WTC11 (cell line): Measurements from ENCODE around the gene THEM5. TPM values are rescaled to one million over a fixed set of nuclear protein-coding genes. Genes with fewer than 3 reads are reported as not detected.
"Not testable (repeated sequence)": the region's sequence is repeated elsewhere in the genome, so short reads cannot be mapped to it uniquely, and the experiment has no call there.

Experiments
- ATAC-seq: fragments of 200-7000 bp; cut with Tn5 transposase; 2 replicates; pipeline ENCODE4 v1.10.0; 2021; ENCODE audit warnings: mild to moderate bottlenecking, moderate library complexity
- CTCF ChIA-PET: fragments of 300-600 bp; sonication (Branson Sonifier 250); formaldehyde crosslinking; loops from one replicate; lab custom pipeline; 2021; ENCODE audit warnings: antibody characterized with exemption; lab: Charles Lee
- POLR2A ChIA-PET: fragments of 350-600 bp; sonication (Branson Sonifier 250); formaldehyde crosslinking; loops from one replicate; lab custom pipeline; 2021; ENCODE audit warnings: antibody characterized with exemption; lab: Charles Lee
- DNase-seq: peaks from one replicate; pipeline ENCODE4 v3.0.0; 2021; ENCODE audit warnings: low spot score
- H3K27ac Mint-ChIP-seq: 2 replicates; pipeline ENCODE4 v1.8.0; 2021; ENCODE audit warnings: mixed read lengths
- H3K27me3 Mint-ChIP-seq: 2 replicates; pipeline ENCODE4 v1.8.0; 2021; ENCODE audit warnings: low read depth, mild to moderate bottlenecking, moderate library complexity, mixed read lengths
- H3K36me3 Mint-ChIP-seq: 2 replicates; pipeline ENCODE4 v1.8.0; 2021; ENCODE audit warnings: mixed read lengths
- H3K4me1 Mint-ChIP-seq: 2 replicates; pipeline ENCODE4 v1.8.0; 2022; ENCODE audit warnings: mixed read lengths
- H3K4me3 Mint-ChIP-seq: 2 replicates; pipeline ENCODE4 v1.8.0; 2021; ENCODE audit warnings: mild to moderate bottlenecking, moderate library complexity, mixed read lengths
- H3K9me3 Mint-ChIP-seq: 2 replicates; pipeline ENCODE4 v1.8.0; 2021; ENCODE audit warnings: mixed read lengths
- CREB1 ChIP-seq: sonication (generic); formaldehyde crosslinking; IDR thresholded peaks from 2 replicates; pipeline ENCODE4 v1.8.0; 2023; ENCODE audit warnings: mild to moderate bottlenecking, missing genetic modification reagents
- FOXK1 ChIP-seq: sonication (generic); formaldehyde crosslinking; IDR thresholded peaks from 2 replicates; pipeline ENCODE4 v1.8.0; 2022; ENCODE audit warnings: mild to moderate bottlenecking, moderate library complexity, missing genetic modification reagents
- NFATC4 ChIP-seq: fragments of 250-450 bp; sonication (Bioruptor Pico); IDR thresholded peaks from 2 replicates; pipeline ENCODE4 v1.9.0; 2021; ENCODE audit warnings: mild to moderate bottlenecking
- NFE2L1 ChIP-seq: sonication (generic); formaldehyde crosslinking; IDR thresholded peaks from 2 replicates; pipeline ENCODE4 v1.8.1; 2023; ENCODE audit warnings: missing genetic modification reagents
- NR1H2 ChIP-seq: sonication (generic); formaldehyde crosslinking; IDR thresholded peaks from 2 replicates; pipeline ENCODE4 v1.9.0; 2021; ENCODE audit warnings: mild to moderate bottlenecking, moderate library complexity, missing genetic modification reagents
- RORB ChIP-seq: fragments of 250-450 bp; sonication (Bioruptor Pico); IDR thresholded peaks from 2 replicates; pipeline ENCODE4 v1.9.0; 2021; ENCODE audit warnings: mild to moderate bottlenecking
- SMAD3 ChIP-seq: sonication (generic); formaldehyde crosslinking; IDR thresholded peaks from 2 replicates; pipeline ENCODE4 v1.8.0; 2022; ENCODE audit warnings: missing genetic modification reagents, mild to moderate bottlenecking, borderline replicate concordance
- TP53 ChIP-seq: sonication (generic); formaldehyde crosslinking; IDR thresholded peaks from 2 replicates; pipeline ENCODE4 v1.8.1; 2023; ENCODE audit warnings: mild to moderate bottlenecking, missing genetic modification reagents
- total RNA-seq: library from RNA; stranded (reverse); gene quantifications from 3 replicates; pipeline ENCODE4 v1.2.3, GENCODE V29; 2021
- TF ChIP-seq, protein P1 (sequence below): sonication (generic); formaldehyde crosslinking; IDR thresholded peaks from 2 replicates; pipeline ENCODE4 v1.8.0; 2023; ENCODE audit warnings: missing genetic modification reagents, mild to moderate bottlenecking, borderline replicate concordance
- TF ChIP-seq, protein P2 (sequence below): fragments of 250-450 bp; sonication (Bioruptor Pico); conservative IDR thresholded peaks from 2 replicates; pipeline ENCODE4 v1.9.0; 2021; ENCODE audit warnings: mild to moderate bottlenecking
- TF ChIP-seq, protein P3 (sequence below): sonication (generic); formaldehyde crosslinking; IDR thresholded peaks from 2 replicates; pipeline ENCODE4 v1.8.1; 2022; ENCODE audit warnings: missing genetic modification reagents, borderline replicate concordance
- TF ChIP-seq, protein P4 (sequence below): sonication (generic); formaldehyde crosslinking; IDR thresholded peaks from 2 replicates; pipeline ENCODE4 v1.8.1; 2023; ENCODE audit warnings: mild to moderate bottlenecking, missing genetic modification reagents
- TF ChIP-seq, protein P5 (sequence below): sonication (generic); formaldehyde crosslinking; IDR thresholded peaks from 2 replicates; pipeline ENCODE4 v1.8.0; 2022; ENCODE audit warnings: missing genetic modification reagents
- TF ChIP-seq, protein P6 (sequence below): sonication (generic); formaldehyde crosslinking; IDR thresholded peaks from 2 replicates; pipeline ENCODE4 v1.8.0; 2022; ENCODE audit warnings: mild to moderate bottlenecking, missing genetic modification reagents
- TF ChIP-seq, protein P7 (sequence below): fragments of 250-450 bp; sonication (Bioruptor Pico); IDR thresholded peaks from 2 replicates; pipeline ENCODE4 v1.8.0; 2021; ENCODE audit warnings: mild to moderate bottlenecking

THEM5 gene
- total RNA-seq, 1 experiment from 2014 or later: not detected

DNA sequence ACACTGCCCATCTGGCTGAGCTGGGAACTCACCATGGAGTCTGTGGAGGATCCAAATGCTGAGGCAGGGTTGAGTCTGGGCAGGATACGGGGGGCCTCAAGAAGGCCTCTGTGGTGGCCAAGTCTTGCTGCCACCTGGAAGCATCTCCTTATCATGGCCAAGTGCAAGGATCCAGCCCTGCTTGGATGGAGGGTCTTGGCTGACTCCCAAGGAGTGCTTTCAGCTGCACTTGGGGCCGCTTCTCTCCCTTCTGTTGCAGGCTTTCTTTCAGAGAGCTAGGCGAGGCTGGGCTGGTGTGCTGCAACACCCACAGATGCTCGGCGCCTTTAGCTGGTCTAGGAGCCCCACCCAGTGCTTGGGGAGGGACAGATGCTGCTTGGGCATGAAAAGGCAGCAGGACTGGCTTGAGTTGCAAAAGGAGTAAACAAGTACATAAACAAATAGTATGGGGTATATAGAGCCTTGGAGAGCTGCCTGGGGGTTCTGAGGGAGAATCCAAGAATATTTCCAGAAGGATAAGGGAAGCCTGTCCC, at the start of gene THEM5 (continued):
- TF ChIP-seq, protein P1, sequence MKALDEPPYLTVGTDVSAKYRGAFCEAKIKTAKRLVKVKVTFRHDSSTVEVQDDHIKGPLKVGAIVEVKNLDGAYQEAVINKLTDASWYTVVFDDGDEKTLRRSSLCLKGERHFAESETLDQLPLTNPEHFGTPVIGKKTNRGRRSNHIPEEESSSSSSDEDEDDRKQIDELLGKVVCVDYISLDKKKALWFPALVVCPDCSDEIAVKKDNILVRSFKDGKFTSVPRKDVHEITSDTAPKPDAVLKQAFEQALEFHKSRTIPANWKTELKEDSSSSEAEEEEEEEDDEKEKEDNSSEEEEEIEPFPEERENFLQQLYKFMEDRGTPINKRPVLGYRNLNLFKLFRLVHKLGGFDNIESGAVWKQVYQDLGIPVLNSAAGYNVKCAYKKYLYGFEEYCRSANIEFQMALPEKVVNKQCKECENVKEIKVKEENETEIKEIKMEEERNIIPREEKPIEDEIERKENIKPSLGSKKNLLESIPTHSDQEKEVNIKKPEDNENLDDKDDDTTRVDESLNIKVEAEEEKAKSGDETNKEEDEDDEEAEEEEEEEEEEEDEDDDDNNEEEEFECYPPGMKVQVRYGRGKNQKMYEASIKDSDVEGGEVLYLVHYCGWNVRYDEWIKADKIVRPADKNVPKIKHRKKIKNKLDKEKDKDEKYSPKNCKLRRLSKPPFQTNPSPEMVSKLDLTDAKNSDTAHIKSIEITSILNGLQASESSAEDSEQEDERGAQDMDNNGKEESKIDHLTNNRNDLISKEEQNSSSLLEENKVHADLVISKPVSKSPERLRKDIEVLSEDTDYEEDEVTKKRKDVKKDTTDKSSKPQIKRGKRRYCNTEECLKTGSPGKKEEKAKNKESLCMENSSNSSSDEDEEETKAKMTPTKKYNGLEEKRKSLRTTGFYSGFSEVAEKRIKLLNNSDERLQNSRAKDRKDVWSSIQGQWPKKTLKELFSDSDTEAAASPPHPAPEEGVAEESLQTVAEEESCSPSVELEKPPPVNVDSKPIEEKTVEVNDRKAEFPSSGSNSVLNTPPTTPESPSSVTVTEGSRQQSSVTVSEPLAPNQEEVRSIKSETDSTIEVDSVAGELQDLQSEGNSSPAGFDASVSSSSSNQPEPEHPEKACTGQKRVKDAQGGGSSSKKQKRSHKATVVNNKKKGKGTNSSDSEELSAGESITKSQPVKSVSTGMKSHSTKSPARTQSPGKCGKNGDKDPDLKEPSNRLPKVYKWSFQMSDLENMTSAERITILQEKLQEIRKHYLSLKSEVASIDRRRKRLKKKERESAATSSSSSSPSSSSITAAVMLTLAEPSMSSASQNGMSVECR (CRISPR knock-in tag): no peak
- TF ChIP-seq, protein P2, sequence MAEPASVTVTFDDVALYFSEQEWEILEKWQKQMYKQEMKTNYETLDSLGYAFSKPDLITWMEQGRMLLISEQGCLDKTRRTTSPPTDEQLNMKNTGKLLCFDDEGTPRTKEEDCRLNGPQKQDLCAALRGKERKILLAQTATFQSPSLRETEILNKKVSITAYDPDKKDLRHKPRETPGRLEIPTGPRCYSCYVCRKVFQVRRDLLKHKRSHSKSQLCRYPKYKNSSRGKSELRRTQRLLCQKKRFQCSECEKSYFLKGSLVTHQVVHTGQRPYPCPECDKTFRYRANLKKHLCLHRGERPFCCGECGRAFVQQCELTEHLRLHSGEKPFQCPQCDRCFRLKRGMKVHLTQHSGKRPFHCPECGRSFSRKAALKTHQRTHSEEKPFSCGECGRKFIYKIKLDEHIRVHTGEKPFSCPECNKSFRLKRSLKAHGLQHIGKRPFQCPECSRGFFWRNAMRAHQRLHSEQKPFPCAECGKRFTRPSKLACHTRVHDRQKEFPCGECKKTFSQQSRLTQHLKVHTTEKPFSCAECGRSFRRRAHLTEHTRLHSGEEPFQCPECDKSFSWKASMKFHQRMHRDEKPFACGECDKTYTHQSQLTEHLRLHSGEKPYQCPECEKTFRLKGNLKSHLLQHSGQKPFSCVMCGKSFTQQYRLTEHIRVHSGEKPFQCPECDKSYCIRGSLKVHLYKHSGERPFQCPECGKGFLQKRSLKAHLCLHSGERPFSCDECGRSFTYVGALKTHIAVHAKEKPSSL (CRISPR knock-in tag): no peak

DNA sequence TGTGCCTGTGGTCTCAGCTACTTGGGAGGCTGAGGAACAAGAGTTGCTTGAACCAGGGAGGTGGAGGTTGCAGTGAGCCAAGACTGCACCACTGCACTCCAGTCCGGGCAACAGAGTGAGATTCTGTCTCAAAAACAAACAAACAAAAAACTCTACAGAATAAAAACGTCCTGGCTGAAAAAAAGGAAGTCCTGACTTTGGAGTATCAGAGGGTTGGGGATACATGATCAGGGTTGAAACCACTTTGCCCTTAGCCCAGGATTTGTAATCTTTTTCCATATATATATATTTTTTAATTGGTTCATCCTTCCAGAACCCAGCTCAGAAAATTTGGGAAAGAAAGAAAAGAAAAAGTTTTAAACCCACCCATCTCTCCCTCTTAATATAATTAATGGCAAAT, 49.3 kb upstream of the THEM5 start:
- TF ChIP-seq, protein P3, sequence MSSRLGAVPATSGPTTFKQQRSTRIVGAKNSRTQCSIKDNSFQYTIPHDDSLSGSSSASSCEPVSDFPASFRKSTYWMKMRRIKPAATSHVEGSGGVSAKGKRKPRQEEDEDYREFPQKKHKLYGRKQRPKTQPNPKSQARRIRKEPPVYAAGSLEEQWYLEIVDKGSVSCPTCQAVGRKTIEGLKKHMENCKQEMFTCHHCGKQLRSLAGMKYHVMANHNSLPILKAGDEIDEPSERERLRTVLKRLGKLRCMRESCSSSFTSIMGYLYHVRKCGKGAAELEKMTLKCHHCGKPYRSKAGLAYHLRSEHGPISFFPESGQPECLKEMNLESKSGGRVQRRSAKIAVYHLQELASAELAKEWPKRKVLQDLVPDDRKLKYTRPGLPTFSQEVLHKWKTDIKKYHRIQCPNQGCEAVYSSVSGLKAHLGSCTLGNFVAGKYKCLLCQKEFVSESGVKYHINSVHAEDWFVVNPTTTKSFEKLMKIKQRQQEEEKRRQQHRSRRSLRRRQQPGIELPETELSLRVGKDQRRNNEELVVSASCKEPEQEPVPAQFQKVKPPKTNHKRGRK (CRISPR knock-in tag): no peak
- CTCF ChIA-PET: no interaction called here
- POLR2A ChIA-PET: no interaction called here
- no peaks in the 10 kb centered on the region for H3K4me1 Mint-ChIP-seq
- no peak overlapping the region for H3K4me3 Mint-ChIP-seq
- DNase-seq: no peak
- H3K9me3 Mint-ChIP-seq: peaks cover 76% of the 10 kb centered on the region
- no peak for ATAC-seq
- H3K27me3 Mint-ChIP-seq: peaks cover 10% of the 10 kb centered on the region
- peaks cover 80% of the 10 kb centered on the region for H3K36me3 Mint-ChIP-seq
- H3K27ac Mint-ChIP-seq: no peak overlapping the region

DNA sequence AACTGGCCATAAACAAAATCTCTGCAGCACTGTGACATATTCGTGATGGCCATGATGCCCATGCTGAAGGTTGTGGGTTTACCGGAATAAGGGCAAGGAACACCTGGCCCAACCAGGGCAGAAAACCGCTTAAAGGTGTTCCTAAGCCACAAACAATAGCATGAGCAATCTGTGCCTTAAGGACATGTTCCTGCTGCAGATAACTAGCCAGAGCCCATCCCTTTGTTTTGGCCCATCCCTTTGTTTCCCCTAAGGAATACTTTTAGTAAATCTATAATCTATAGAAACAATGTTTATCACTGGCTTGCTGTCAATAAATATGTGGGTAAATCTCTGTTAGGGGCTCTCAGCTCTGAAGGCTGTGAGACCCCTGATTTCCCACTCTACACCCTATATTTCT, 47.3 kb upstream of the THEM5 start:
- H3K27me3 Mint-ChIP-seq, H3K4me3 Mint-ChIP-seq, CTCF ChIA-PET, DNase-seq, H3K27ac Mint-ChIP-seq, ATAC-seq, H3K4me1 Mint-ChIP-seq, POLR2A ChIA-PET: not testable (repeated sequence)
- H3K9me3 Mint-ChIP-seq: peaks cover 62% of the 10 kb centered on the region
- peaks cover 63% of the 10 kb centered on the region for H3K36me3 Mint-ChIP-seq

DNA sequence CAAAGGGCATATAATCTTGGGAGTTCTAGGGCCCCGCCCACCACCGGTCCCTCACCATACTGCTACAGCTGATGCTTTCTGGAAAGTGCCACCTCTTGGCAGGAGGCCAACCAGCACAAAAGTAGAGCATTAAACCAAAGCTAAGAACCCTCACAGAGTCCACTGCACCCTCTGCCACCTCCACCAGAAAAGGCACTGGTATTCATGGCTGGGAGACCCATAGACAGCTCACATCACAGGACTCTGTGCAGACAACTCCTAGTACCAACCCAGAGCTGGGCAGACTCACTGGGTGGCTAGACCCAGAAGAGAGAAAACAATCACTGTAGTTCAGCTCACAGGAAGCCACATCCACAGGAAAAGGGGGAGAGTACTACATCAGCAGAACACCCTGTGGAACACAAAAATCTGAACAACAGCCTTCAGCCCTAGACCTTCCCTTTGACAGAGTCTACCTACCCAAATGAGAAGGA, 45.0 kb upstream of the THEM5 start:
- peaks cover 3% of the 10 kb centered on the region; the same call in 1 of the 2 replicates for H3K27me3 Mint-ChIP-seq
- H3K9me3 Mint-ChIP-seq: peaks cover 44% of the 10 kb centered on the region
- ChIA-PET POLR2A (no interaction called here), CTCF (interaction anchor here (0.6 to 2.8 kb wide), 6 partner anchors 10 to 103 kb away, joined by 3 to 10 read pairs (median 6); partner anchors contain the start of gene THEM4)
- H3K4me1 Mint-ChIP-seq: no peaks in the 10 kb centered on the region
- TF ChIP-seq SMAD3 (CRISPR knock-in tag) (no peak), FOXK1 (no peak), NR1H2 (CRISPR knock-in tag) (no peak), RORB (no peak), NFE2L1 (CRISPR knock-in tag) (no peak), TP53 (CRISPR knock-in tag) (no peak), NFATC4 (CRISPR knock-in tag) (no peak), CREB1 (CRISPR knock-in tag) (no peak)
- TF ChIP-seq, protein P4, sequence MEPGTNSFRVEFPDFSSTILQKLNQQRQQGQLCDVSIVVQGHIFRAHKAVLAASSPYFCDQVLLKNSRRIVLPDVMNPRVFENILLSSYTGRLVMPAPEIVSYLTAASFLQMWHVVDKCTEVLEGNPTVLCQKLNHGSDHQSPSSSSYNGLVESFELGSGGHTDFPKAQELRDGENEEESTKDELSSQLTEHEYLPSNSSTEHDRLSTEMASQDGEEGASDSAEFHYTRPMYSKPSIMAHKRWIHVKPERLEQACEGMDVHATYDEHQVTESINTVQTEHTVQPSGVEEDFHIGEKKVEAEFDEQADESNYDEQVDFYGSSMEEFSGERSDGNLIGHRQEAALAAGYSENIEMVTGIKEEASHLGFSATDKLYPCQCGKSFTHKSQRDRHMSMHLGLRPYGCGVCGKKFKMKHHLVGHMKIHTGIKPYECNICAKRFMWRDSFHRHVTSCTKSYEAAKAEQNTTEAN (CRISPR knock-in tag): no peak
- TF ChIP-seq, protein P5, sequence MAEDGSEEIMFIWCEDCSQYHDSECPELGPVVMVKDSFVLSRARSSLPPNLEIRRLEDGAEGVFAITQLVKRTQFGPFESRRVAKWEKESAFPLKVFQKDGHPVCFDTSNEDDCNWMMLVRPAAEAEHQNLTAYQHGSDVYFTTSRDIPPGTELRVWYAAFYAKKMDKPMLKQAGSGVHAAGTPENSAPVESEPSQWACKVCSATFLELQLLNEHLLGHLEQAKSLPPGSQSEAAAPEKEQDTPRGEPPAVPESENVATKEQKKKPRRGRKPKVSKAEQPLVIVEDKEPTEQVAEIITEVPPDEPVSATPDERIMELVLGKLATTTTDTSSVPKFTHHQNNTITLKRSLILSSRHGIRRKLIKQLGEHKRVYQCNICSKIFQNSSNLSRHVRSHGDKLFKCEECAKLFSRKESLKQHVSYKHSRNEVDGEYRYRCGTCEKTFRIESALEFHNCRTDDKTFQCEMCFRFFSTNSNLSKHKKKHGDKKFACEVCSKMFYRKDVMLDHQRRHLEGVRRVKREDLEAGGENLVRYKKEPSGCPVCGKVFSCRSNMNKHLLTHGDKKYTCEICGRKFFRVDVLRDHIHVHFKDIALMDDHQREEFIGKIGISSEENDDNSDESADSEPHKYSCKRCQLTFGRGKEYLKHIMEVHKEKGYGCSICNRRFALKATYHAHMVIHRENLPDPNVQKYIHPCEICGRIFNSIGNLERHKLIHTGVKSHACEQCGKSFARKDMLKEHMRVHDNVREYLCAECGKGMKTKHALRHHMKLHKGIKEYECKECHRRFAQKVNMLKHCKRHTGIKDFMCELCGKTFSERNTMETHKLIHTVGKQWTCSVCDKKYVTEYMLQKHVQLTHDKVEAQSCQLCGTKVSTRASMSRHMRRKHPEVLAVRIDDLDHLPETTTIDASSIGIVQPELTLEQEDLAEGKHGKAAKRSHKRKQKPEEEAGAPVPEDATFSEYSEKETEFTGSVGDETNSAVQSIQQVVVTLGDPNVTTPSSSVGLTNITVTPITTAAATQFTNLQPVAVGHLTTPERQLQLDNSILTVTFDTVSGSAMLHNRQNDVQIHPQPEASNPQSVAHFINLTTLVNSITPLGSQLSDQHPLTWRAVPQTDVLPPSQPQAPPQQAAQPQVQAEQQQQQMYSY (CRISPR knock-in tag): no peak
- TF ChIP-seq, protein P6, sequence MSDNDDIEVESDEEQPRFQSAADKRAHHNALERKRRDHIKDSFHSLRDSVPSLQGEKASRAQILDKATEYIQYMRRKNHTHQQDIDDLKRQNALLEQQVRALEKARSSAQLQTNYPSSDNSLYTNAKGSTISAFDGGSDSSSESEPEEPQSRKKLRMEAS (CRISPR knock-in tag): no peak
- TF ChIP-seq, protein P7, sequence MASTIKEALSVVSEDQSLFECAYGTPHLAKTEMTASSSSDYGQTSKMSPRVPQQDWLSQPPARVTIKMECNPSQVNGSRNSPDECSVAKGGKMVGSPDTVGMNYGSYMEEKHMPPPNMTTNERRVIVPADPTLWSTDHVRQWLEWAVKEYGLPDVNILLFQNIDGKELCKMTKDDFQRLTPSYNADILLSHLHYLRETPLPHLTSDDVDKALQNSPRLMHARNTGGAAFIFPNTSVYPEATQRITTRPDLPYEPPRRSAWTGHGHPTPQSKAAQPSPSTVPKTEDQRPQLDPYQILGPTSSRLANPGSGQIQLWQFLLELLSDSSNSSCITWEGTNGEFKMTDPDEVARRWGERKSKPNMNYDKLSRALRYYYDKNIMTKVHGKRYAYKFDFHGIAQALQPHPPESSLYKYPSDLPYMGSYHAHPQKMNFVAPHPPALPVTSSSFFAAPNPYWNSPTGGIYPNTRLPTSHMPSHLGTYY (CRISPR knock-in tag): no peak
- no peak for DNase-seq
- H3K36me3 Mint-ChIP-seq: peaks cover 55% of the 10 kb centered on the region
- H3K4me3 Mint-ChIP-seq: no peak overlapping the region
- no peak overlapping the region for H3K27ac Mint-ChIP-seq
- ATAC-seq: no peak
